ENCODE measurements around the gene UBQLN3. TPM values are rescaled to one million over a fixed set of nuclear protein-coding genes. Genes with fewer than 3 reads are reported as not detected.
A peak's percentile ranks its signal among the peaks of the same experiment; 100 is the strongest.

The UBQLN3 gene
- total and polyA plus RNA-seq, 2 of the 4 experiments (the other 2 are of a cell fraction) = not detected

GRCh38 chr11:5476186-5476819 lies 33.5 kb downstream of the UBQLN3 start:
- no peak overlapping the region for H3K4me3 ChIP-seq (ENCODE audit: insufficient read depth, low read depth, low read length)
- ATAC-seq (ENCODE audit: low read depth) = peak; percentile 95
- TF ChIP-seq MAZ (IDR thresholded peaks at IDR 0.05; ENCODE audit: borderline replicate concordance, low read depth, low read length) (no peak), POLR2A (IDR thresholded peaks at IDR 0.05; ENCODE audit: low read depth, low read length) (no peak), MXI1 (IDR thresholded peaks at IDR 0.05; ENCODE audit: borderline replicate concordance, low read depth, low read length) (no peak), MAFK (IDR thresholded peaks at IDR 0.05; ENCODE audit: low read depth, low read length) (no peak), BHLHE40 (IDR thresholded peaks at IDR 0.05; ENCODE audit: low read depth, low read length) (no peak), CHD1 (IDR thresholded peaks at IDR 0.05; ENCODE audit: low read depth, low read length) (no peak), CEBPB (IDR thresholded peaks at IDR 0.05; ENCODE audit: low read depth, low read length) (no peak), SMC3 (IDR thresholded peaks at IDR 0.05; ENCODE audit: low read depth, low read length) (peak; percentile 90), NFE2L2 (IDR thresholded peaks at IDR 0.05; ENCODE audit: low read depth, low read length) (no peak), RCOR1 (IDR thresholded peaks at IDR 0.05; ENCODE audit: insufficient replicate concordance, low read length) (no peak), RFX5 (IDR thresholded peaks at IDR 0.05; ENCODE audit: low read depth, low read length) (no peak), CTCF (conservative IDR thresholded peaks at IDR 0.05; ENCODE audit: low read depth, low read length) (peak; percentile 75), ELK1 (IDR thresholded peaks at IDR 0.05; ENCODE audit: borderline replicate concordance, low read depth, low read length) (no peak), RAD21 (IDR thresholded peaks at IDR 0.05; ENCODE audit: low read length) (peak; percentile 77), USF2 (IDR thresholded peaks at IDR 0.05; ENCODE audit: low read depth, low read length) (no peak), FOS (IDR thresholded peaks at IDR 0.05; ENCODE audit: low read depth, low read length) (no peak)
- peaks cover 4% of the 10 kb centered on the region for H3K27me3 ChIP-seq (ENCODE audit: control insufficient read depth, insufficient read depth, low read length)
- no peaks in the 10 kb centered on the region for H3K9me3 ChIP-seq (ENCODE audit: control insufficient read depth, insufficient read depth, low read length)
- H2AFZ ChIP-seq (replicated peaks; ENCODE audit: low read length, poor library complexity) = no peak overlapping the region
- H2BK20ac ChIP-seq (ENCODE audit: low read depth, low read length) = no peak overlapping the region
- no peak overlapping the region for H4K5ac ChIP-seq (ENCODE audit: low read depth, low read length)
- no peaks in the 10 kb centered on the region for H3K9me1 ChIP-seq (ENCODE audit: insufficient read depth, low read length)
- POLR2A ChIA-PET (ENCODE audit: unreplicated experiment) = no interaction called here
- no peak overlapping the region for H2AK9ac ChIP-seq (replicated peaks; ENCODE audit: low read depth, low read length, poor library complexity)
- H2AK5ac ChIP-seq (ENCODE audit: low read depth, low read length) = no peak overlapping the region
- WGBS, 2 experiments (ENCODE audit: extremely low coverage in 2 of 2, insufficient read length in 1 of 2) = no CpG with 5 or more reads among the region's 2 CpGs
- H3K23ac ChIP-seq (ENCODE audit: low read depth, low read length) = no peak overlapping the region
- BruUV-seq (replicated peaks) = no TSS peak
- H3K4ac ChIP-seq (ENCODE audit: low read depth, low read length) = no peak overlapping the region
- no peak overlapping the region for H2BK5ac ChIP-seq (ENCODE audit: low read depth, low read length, poor library complexity, severe bottlenecking)
- no peaks in the 10 kb centered on the region for H3K79me1 ChIP-seq (ENCODE audit: low read depth in 1 of 2, low read length in 2 of 2)
- no peak overlapping the region for H3K56ac ChIP-seq (ENCODE audit: extremely low read depth, insufficient read depth, low read length)
- H4K8ac ChIP-seq (ENCODE audit: low read depth in 2 of 2, low read length in 2 of 2) = no peak overlapping the region
- no peaks in the 10 kb centered on the region for H3K36me3 ChIP-seq (ENCODE audit: control insufficient read depth, insufficient read depth, low read length)
- H4K20me1 ChIP-seq (ENCODE audit: insufficient read depth, low read length) = no peaks in the 10 kb centered on the region
- H2BK15ac ChIP-seq (ENCODE audit: low read depth, low read length) = no peak overlapping the region
- no peak overlapping the region for H4K91ac ChIP-seq (ENCODE audit: insufficient read depth, low read depth, low read length)
- H3K9ac ChIP-seq (ENCODE audit: low read depth, low read length) = no peak overlapping the region
- no peak overlapping the region for H3K14ac ChIP-seq (replicated peaks; ENCODE audit: low read depth, low read length)
- H2BK120ac ChIP-seq (ENCODE audit: low read depth, low read length) = no peak overlapping the region
- H3K27ac ChIP-seq (ENCODE audit: insufficient read depth, low read length) = no peak overlapping the region
- dilution Hi-C loops (cut with HindIII; ENCODE audit: low sequenced_read_pairs, unreplicated experiment) (no loop called here), in situ Hi-C loops (cut with MboI; ENCODE audit: low sequenced_read_pairs) (loop anchor here (5.0 kb wide), 1 partner anchor 326 kb away; no protein-coding TSS in a partner anchor), intact Hi-C loops (cut with micrococcal nuclease) (loop anchor here (1.0 to 10.0 kb wide), 8 partner anchors 77 to 886 kb away; partner anchors contain the start of genes OR52E5 and OR52N2)
- no peak overlapping the region for H3K4me2 ChIP-seq (ENCODE audit: low read depth, low read length)
- H3K18ac ChIP-seq (ENCODE audit: low read depth, low read length) = no peak overlapping the region
- peak; percentile 57 for DNase-seq
- no peaks in the 10 kb centered on the region for H3K4me1 ChIP-seq (ENCODE audit: control insufficient read depth, insufficient read depth, low read length)
- CTCF ChIA-PET = interaction anchor here (1.1 to 2.0 kb wide), 4 partner anchors 17 to 334 kb away, joined by 4 to 8 read pairs (median 6); no protein-coding TSS in a partner anchor
